K562 (cell line): ENCODE measurements around the gene LYPLA2. TPM values are rescaled to one million over a fixed set of nuclear protein-coding genes. Genes with fewer than 3 reads are reported as not detected.

Experiments
- CTBP1 ChIP-seq: fragments of 450-650 bp; IDR thresholded peaks from 2 replicates; pipeline ENCODE4 v1.6.1; 2016; ENCODE audit warnings: borderline replicate concordance
- ELK1 ChIP-seq: sonication (generic); formaldehyde crosslinking; IDR thresholded peaks from 2 replicates; pipeline ENCODE4 v1.8.1; 2022; ENCODE audit warnings: missing genetic modification reagents
- GATAD2A ChIP-seq: fragments of 450-650 bp; IDR thresholded peaks from 2 replicates; pipeline ENCODE4 v1.6.1; 2017
- GATAD2B ChIP-seq: fragments of 450-650 bp; IDR thresholded peaks from 2 replicates; pipeline ENCODE4 v1.6.1; 2017; ENCODE audit warnings: mild to moderate bottlenecking, borderline replicate concordance
- HLTF ChIP-seq: fragments of 450-650 bp; IDR thresholded peaks from 2 replicates; pipeline ENCODE4 v1.6.1; 2016
- MAZ ChIP-seq, 2 experiments: fragments of 450-650 bp in 1 of 2; sonication (generic) in 1 of 2; formaldehyde crosslinking; IDR thresholded peaks in 1 of 2; conservative IDR thresholded peaks in 1 of 2; 2 replicates each; pipeline versions ENCODE4 v1.4.0 to v1.5.0; 2020; ENCODE audit warnings: mild to moderate bottlenecking in 1 of 2, missing genetic modification reagents in 1 of 2
- MYNN ChIP-seq, 2 experiments: sonication (generic); formaldehyde crosslinking in 1 of 2; IDR thresholded peaks; 2 replicates each; pipeline versions ENCODE4 v1.5.0 to v1.6.1; 2016 to 2020; ENCODE audit warnings: antibody characterized with exemption in 1 of 2, missing genetic modification reagents in 1 of 2
- PML ChIP-seq: IDR thresholded peaks from 2 replicates; pipeline ENCODE4 v1.6.1; 2012; ENCODE audit warnings: low read length, inconsistent platforms
- RAD51 ChIP-seq: fragments of 450-650 bp; IDR thresholded peaks from 2 replicates; pipeline ENCODE4 v1.7.1; 2016; ENCODE audit warnings: low read depth, mild to moderate bottlenecking, borderline replicate concordance
- RB1 ChIP-seq: fragments of 450-650 bp; IDR thresholded peaks from 2 replicates; pipeline ENCODE4 v1.6.1; 2017; ENCODE audit warnings: low read depth, mild to moderate bottlenecking
- RFX1 ChIP-seq: fragments of 450-650 bp; IDR thresholded peaks from 2 replicates; pipeline ENCODE4 v1.6.1; 2016; ENCODE audit warnings: mild to moderate bottlenecking, moderate library complexity
- TFAP4 ChIP-seq: sonication (generic); formaldehyde crosslinking; IDR thresholded peaks from 2 replicates; pipeline ENCODE4 v1.8.0; 2022; ENCODE audit warnings: missing genetic modification reagents, mild to moderate bottlenecking, moderate library complexity, borderline replicate concordance
- ZBTB12 ChIP-seq: fragments of 250-450 bp; sonication (Bioruptor Pico); IDR thresholded peaks from 2 replicates; pipeline ENCODE4 v1.4.0; 2020
- polyA plus RNA-seq, 8 experiments: library from polyadenylated mRNA; depleted of rRNA in 4 of 8; stranded (reverse) in 5 of 8; unstranded in 3 of 8; fragments of >200 nt; fragmentation: Nextera tagmentation in 2 of 8; fragmentation: Illumina TruSeq in 1 of 8; extraction: Ambion mirVana in 2 of 8; extraction: Trizol in 1 of 8; gene quantifications; 2 replicates each; pipeline versions ENCODE4 v1.2.1 to v1.2.3, GENCODE V29; 2011 to 2014; ENCODE audit warnings: inconsistent platforms in 1 of 8, missing spikeins in 1 of 8
- total RNA-seq, 7 experiments: library from RNA; depleted of rRNA in 6 of 7; stranded (reverse); fragments of >200 nt in 6 of 7; fragmentation: Illumina TruSeq in 2 of 7; extraction: Trizol in 2 of 7; gene quantifications; 2 replicates each; pipeline versions ENCODE4 v1.2.1 to v1.2.3, GENCODE V29; 2011 to 2021; ENCODE audit warnings: low replicate concordance in 1 of 7
- TF ChIP-seq, protein P1 (sequence below), 2 experiments: fragments of 450-650 bp; formaldehyde crosslinking in 1 of 2; IDR thresholded peaks; 2 replicates each; pipeline versions ENCODE4 v1.4.0 to v1.6.1; 2014 to 2020; ENCODE audit warnings: mild to moderate bottlenecking in 2 of 2, borderline replicate concordance in 1 of 2, low read depth in 1 of 2

Gene LYPLA2
- total and polyA plus RNA-seq, 9 of the 15 experiments (the other 6 are each of a cell fraction or from before 2014, with no cell fraction given): 3.9 to 128 (median 60.1) TPM

GRCh38 chr1:23772049-23772853 lies 18.7 kb upstream of the LYPLA2 start (continued):
- TF ChIP-seq MAZ (CRISPR knock-in tag; conservative IDR thresholded peaks at IDR 0.05 in 1 of 2, IDR thresholded peaks at IDR 0.05 in 1 of 2): 0 out of 4 replicates have a peak, but pooled peaks of 1 of the 2 experiments have one; percentile 30
- TF ChIP-seq RFX1: peak; percentile 69
- TF ChIP-seq, protein P1, sequence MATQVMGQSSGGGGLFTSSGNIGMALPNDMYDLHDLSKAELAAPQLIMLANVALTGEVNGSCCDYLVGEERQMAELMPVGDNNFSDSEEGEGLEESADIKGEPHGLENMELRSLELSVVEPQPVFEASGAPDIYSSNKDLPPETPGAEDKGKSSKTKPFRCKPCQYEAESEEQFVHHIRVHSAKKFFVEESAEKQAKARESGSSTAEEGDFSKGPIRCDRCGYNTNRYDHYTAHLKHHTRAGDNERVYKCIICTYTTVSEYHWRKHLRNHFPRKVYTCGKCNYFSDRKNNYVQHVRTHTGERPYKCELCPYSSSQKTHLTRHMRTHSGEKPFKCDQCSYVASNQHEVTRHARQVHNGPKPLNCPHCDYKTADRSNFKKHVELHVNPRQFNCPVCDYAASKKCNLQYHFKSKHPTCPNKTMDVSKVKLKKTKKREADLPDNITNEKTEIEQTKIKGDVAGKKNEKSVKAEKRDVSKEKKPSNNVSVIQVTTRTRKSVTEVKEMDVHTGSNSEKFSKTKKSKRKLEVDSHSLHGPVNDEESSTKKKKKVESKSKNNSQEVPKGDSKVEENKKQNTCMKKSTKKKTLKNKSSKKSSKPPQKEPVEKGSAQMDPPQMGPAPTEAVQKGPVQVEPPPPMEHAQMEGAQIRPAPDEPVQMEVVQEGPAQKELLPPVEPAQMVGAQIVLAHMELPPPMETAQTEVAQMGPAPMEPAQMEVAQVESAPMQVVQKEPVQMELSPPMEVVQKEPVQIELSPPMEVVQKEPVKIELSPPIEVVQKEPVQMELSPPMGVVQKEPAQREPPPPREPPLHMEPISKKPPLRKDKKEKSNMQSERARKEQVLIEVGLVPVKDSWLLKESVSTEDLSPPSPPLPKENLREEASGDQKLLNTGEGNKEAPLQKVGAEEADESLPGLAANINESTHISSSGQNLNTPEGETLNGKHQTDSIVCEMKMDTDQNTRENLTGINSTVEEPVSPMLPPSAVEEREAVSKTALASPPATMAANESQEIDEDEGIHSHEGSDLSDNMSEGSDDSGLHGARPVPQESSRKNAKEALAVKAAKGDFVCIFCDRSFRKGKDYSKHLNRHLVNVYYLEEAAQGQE (IDR thresholded peaks at IDR 0.05; ENCODE audit: borderline replicate concordance): peak; percentile 82
- TF ChIP-seq, protein P1 (CRISPR knock-in tag; IDR thresholded peaks at IDR 0.05; ENCODE audit: low read depth): no peak
- TF ChIP-seq ZBTB12: 0 out of 2 replicates have a peak, but pooled peaks have one; percentile 18
- no peak for TF ChIP-seq GATAD2A
- peak; percentile 55; the same call in 1 of the 2 replicates for TF ChIP-seq HLTF
- TF ChIP-seq TFAP4: peak; percentile 45; the same call in 1 of the 2 replicates
- peak; percentile 59; the same call in 1 of the 2 replicates for TF ChIP-seq MYNN (IDR thresholded peaks at IDR 0.05)
- no peak for TF ChIP-seq MYNN (CRISPR knock-in tag; IDR thresholded peaks at IDR 0.05)
- no peak for TF ChIP-seq RAD51
- peak; percentile 72 for TF ChIP-seq CTBP1
- TF ChIP-seq PML: no peak
- TF ChIP-seq ELK1 (CRISPR knock-in tag): no peak
- TF ChIP-seq GATAD2B: 0 out of 2 replicates have a peak, but pooled peaks have one; percentile 48
- TF ChIP-seq RB1: peak; percentile 72; the same call in 1 of the 2 replicates
